T-cell (primary cell): ENCODE results near the gene PPP3CA. TPM values are rescaled to one million over a fixed set of nuclear protein-coding genes. Genes with fewer than 3 reads are reported as not detected.

Experiments
- ATAC-seq, 4 experiments: fragments of 200-7000 bp in 3 of 4; fragments of 150-1000 bp in 1 of 4; cut with Tn5 transposase; replicated peaks in 1 of 4; 1 replicate in 3 of 4; 2 replicates in 1 of 4; pipeline ENCODE4 v1.10.0; 2021; ENCODE audit warnings: moderate library complexity in 3 of 4, mild to moderate bottlenecking in 2 of 4, moderate number of reproducible peaks in 1 of 4
- CTCF ChIA-PET, 2 donors: fragments of 300-600 bp; sonication (Branson Sonifier 250); formaldehyde crosslinking; loops; one replicate each; lab custom pipeline; 2022; ENCODE audit warnings: antibody characterized with exemption in 2 of 2; lab: Charles Lee
- POLR2A ChIA-PET, 2 donors: fragments of 300-600 bp; sonication (Branson Sonifier 250); formaldehyde crosslinking; loops; one replicate each; lab custom pipeline; 2022; ENCODE audit warnings: antibody characterized with exemption in 2 of 2; lab: Charles Lee
- DNase-seq, 35 experiments: peaks; one replicate each; pipeline versions ENCODE4 v3.0.0 to v3.0.0-alpha.2; 2013 to 2023
- H3K27ac ChIP-seq: one replicate; pipeline ENCODE4 v1.5.1; 2013; ENCODE audit warnings: low read length
- H3K27me3 ChIP-seq, 2 experiments: replicated peaks in 1 of 2; 1 replicate in 1 of 2; 2 replicates in 1 of 2; pipeline versions ENCODE4 v1.6.1 to v1.7.0; 2013; ENCODE audit warnings: low read length in 1 of 2, mixed read lengths in 1 of 2; ENCODE audit not compliant: control insufficient read depth in 2 of 2, insufficient read depth in 2 of 2; ENCODE audit errors: extremely low read depth in 1 of 2
- H3K36me3 ChIP-seq, 2 donors: 1 replicate in 1 of 2; 2 replicates in 1 of 2; pipeline versions ENCODE4 v1.6.1 to v1.7.0; 2013; ENCODE audit warnings: low read length in 1 of 2; ENCODE audit not compliant: control insufficient read depth in 2 of 2, insufficient read depth in 1 of 2; ENCODE audit errors: extremely low read depth in 1 of 2
- H3K4me1 ChIP-seq, 2 experiments: 1 replicate in 1 of 2; 2 replicates in 1 of 2; pipeline versions ENCODE4 v1.6.1 to v1.7.0; 2013; ENCODE audit warnings: low read length in 2 of 2, mixed read lengths in 1 of 2; ENCODE audit not compliant: insufficient read depth in 2 of 2, control insufficient read depth in 1 of 2; ENCODE audit errors: extremely low read depth in 1 of 2
- H3K4me3 ChIP-seq, 2 donors: 1 replicate in 1 of 2; 2 replicates in 1 of 2; pipeline versions ENCODE4 v1.5.1 to v1.7.0; 2013; ENCODE audit warnings: mild to moderate bottlenecking in 2 of 2, low read length in 1 of 2, moderate library complexity in 1 of 2; ENCODE audit not compliant: control insufficient read depth in 1 of 2; ENCODE audit errors: extremely low read depth in 1 of 2
- H3K9me3 ChIP-seq: 2 replicates; pipeline ENCODE4 v1.7.0; 2013
- H3K27ac Mint-ChIP-seq, 2 donors: one replicate each; pipeline ENCODE4 v1.8.0; 2020 to 2021; ENCODE audit warnings: mild to moderate bottlenecking in 2 of 2, mixed read lengths in 2 of 2
- H3K27me3 Mint-ChIP-seq, 2 donors: one replicate each; pipeline ENCODE4 v1.8.0; 2021 to 2022; ENCODE audit warnings: mixed read lengths in 2 of 2
- H3K36me3 Mint-ChIP-seq: one replicate; pipeline ENCODE4 v1.8.0; 2021; ENCODE audit warnings: mixed read lengths
- H3K4me1 Mint-ChIP-seq, 3 donors: one replicate each; pipeline ENCODE4 v1.8.0; 2020 to 2022; ENCODE audit warnings: mixed read lengths in 3 of 3, mild to moderate bottlenecking in 1 of 3
- H3K4me3 Mint-ChIP-seq, 3 donors: one replicate each; pipeline ENCODE4 v1.8.0; 2020 to 2022; ENCODE audit warnings: mild to moderate bottlenecking in 3 of 3, mixed read lengths in 3 of 3, moderate library complexity in 3 of 3
- H3K9me3 Mint-ChIP-seq, 3 donors: one replicate each; pipeline ENCODE4 v1.8.0; 2020 to 2022; ENCODE audit warnings: mixed read lengths in 3 of 3
- WGBS: methylation state at CpG from one replicate; pipeline ENCODE4 v1.1.5; 2013; ENCODE audit warnings: missing lambda C conversion rate; ENCODE audit not compliant: insufficient coverage; 5-methylcytosine and 5-hydroxymethylcytosine counted together
- total RNA-seq, 35 experiments: library from RNA in 6 of 35; stranded (reverse) in 6 of 35; fragments of 120-200 nt in 1 of 35; gene quantifications; one replicate each; pipeline versions ENCODE4 v1.2.1 to v1.2.4 and lab custom pipeline; 2013 to 2026

The PPP3CA gene
- total RNA-seq, 5 donors from 2014 or later (not counting 1 experiment from before 2014, with no cell fraction given): 28.2 to 35.7 (median 33.5) TPM

- Mint-ChIP-seq H3K9me3 (no peaks in the 10 kb centered on the region), H3K27ac (no peak overlapping the region), H3K4me1 (peaks cover 26 to 31% (median 27%) of the 10 kb centered on the region in 3 donors), H3K27me3 (no peaks in the 10 kb centered on the region), H3K36me3 (peaks cover 44% of the 10 kb centered on the region), H3K4me3 (no peak overlapping the region)
- ChIA-PET POLR2A (interaction anchor here in 1 of 2 donors (0.6 kb wide), 1 partner anchor 15 kb away, joined by 4 read pairs; no protein-coding TSS in a partner anchor), CTCF (interaction anchor here in 1 of 2 donors (0.6 kb wide), 1 partner anchor 17 kb away, joined by 4 read pairs; no protein-coding TSS in a partner anchor)
- ATAC-seq: no peak
- peaks cover 0 to 13% of the 10 kb centered on the region in 2 experiments for H3K4me1 ChIP-seq
- WGBS: 100% methylated on average over 1 of the region's 2 CpGs
- peaks cover 0 to 4% of the 10 kb centered on the region in 2 donors for H3K36me3 ChIP-seq
- no peak for DNase-seq
- H3K27ac ChIP-seq: no peak overlapping the region
- no peak overlapping the region for H3K4me3 ChIP-seq
- H3K9me3 ChIP-seq: no peaks in the 10 kb centered on the region
- no peaks in the 10 kb centered on the region for H3K27me3 ChIP-seq
Observed at GRCh38 chr4:101035487-101035886, 311.8 kb downstream of the PPP3CA start.

DNA sequence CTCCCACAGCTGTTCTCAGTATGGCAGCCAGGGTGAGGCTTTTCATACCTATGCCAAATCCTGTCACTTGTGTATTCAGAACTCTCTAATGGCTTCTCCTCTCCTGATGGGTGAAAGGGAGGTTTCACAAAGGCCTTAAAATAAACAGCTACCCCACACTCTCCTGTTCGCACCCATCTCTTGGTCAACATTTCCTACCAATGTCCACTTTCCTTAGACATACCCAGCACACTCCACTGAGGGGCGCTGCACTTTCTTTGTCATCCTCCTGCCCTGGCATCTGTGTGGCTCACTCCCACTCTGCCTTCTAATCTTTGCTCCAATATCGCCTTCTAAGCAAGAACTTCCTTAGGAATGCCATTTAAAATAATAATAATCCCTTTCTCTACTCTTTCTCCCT lies 313.3 kb downstream of the PPP3CA start:
- ATAC-seq: no peak
- Histone ChIP-seq H3K36me3 (peaks cover 0 to 4% of the 10 kb centered on the region in 2 donors), H3K4me3 (no peak overlapping the region), H3K9me3 (no peaks in the 10 kb centered on the region), H3K27me3 (no peaks in the 10 kb centered on the region), H3K27ac (no peak overlapping the region), H3K4me1 (peaks cover 0 to 9% of the 10 kb centered on the region in 2 experiments)
- Mint-ChIP-seq H3K27me3 (no peaks in the 10 kb centered on the region), H3K4me1 (peaks cover 22 to 26% (median 22%) of the 10 kb centered on the region in 3 donors), H3K36me3 (peaks cover 42% of the 10 kb centered on the region), H3K9me3 (no peaks in the 10 kb centered on the region), H3K4me3 (no peak overlapping the region), H3K27ac (peak overlapping the region in 1 of 2 donors; percentile 33)
- CTCF ChIA-PET: interaction anchor here in 1 of 2 donors (0.5 to 1.1 kb wide), 2 partner anchors 9 to 14 kb away, joined by 3 to 5 read pairs; no protein-coding TSS in a partner anchor
- 95% methylated on average over 3 of the region's 3 CpGs for WGBS
- DNase-seq: no peak
- POLR2A ChIA-PET: interaction anchor here (0.6 to 0.9 kb wide), 2 partner anchors 1267 to 1702 kb away, joined by 4 read pairs; no protein-coding TSS in a partner anchor

- Histone ChIP-seq H3K36me3 (peaks cover 0 to 4% of the 10 kb centered on the region in 2 donors), H3K9me3 (no peaks in the 10 kb centered on the region), H3K4me1 (no peaks in the 10 kb centered on the region), H3K4me3 (no peak overlapping the region), H3K27me3 (no peaks in the 10 kb centered on the region), H3K27ac (no peak overlapping the region)
- Mint-ChIP-seq H3K4me1 (peaks cover 8 to 16% (median 13%) of the 10 kb centered on the region in 3 donors), H3K9me3 (no peaks in the 10 kb centered on the region), H3K4me3 (no peak overlapping the region), H3K36me3 (peaks cover 33% of the 10 kb centered on the region), H3K27ac (no peak overlapping the region), H3K27me3 (no peaks in the 10 kb centered on the region)
- DNase-seq: no peak
- ChIA-PET POLR2A (no interaction called here), CTCF (no interaction called here)
- ATAC-seq: no peak
- WGBS: no CpG with 5 or more reads among the region's 3 CpGs
Observed at GRCh38 chr4:101032541-101032940, 314.8 kb downstream of the PPP3CA start.

DNA sequence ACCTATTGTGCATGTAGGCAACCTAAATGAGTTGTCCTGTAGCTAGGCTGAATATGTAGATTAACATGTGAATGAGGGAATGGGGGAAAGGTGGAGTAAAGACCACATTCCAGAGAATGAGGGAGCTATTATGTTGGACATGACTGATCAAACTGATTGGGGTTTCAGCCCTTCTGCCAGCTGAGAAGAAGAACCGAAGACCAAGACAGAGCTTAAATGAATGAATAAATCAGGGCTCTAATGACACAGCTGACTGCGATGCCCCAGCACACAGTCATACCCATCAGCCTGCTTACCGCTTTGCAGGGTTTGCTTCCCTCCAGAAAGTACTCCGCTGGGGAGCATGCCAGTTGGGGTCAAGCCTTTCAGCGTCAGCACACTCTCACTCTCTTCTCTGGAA lies 315.4 kb downstream of the PPP3CA start:
- H3K4me1 Mint-ChIP-seq: peaks cover 5 to 12% (median 9%) of the 10 kb centered on the region in 3 donors
- no peak for DNase-seq
- Histone ChIP-seq H3K36me3 (peaks cover under 1 to 4% of the 10 kb centered on the region in 2 donors), H3K27ac (no peak overlapping the region), H3K4me3 (no peak overlapping the region), H3K4me1 (no peaks in the 10 kb centered on the region), H3K27me3 (no peaks in the 10 kb centered on the region), H3K9me3 (no peaks in the 10 kb centered on the region)
- H3K27ac Mint-ChIP-seq: no peak overlapping the region
- no peaks in the 10 kb centered on the region for H3K27me3 Mint-ChIP-seq
- H3K36me3 Mint-ChIP-seq: peaks cover 34% of the 10 kb centered on the region
- no peak for ATAC-seq
- H3K9me3 Mint-ChIP-seq: no peaks in the 10 kb centered on the region
- POLR2A ChIA-PET: no interaction called here
- WGBS: 81% methylated on average over 4 of the region's 5 CpGs
- no peak overlapping the region for H3K4me3 Mint-ChIP-seq
- CTCF ChIA-PET: no interaction called here

- ATAC-seq: no peak
- H3K27ac Mint-ChIP-seq: peak overlapping the region in 1 of 2 donors; percentile 52
- ChIA-PET POLR2A (no interaction called here), CTCF (interaction anchor here (0.6 to 0.9 kb wide), 6 partner anchors 9 to 1995 kb away, joined by 3 to 9 read pairs (median 7); no protein-coding TSS in a partner anchor)
- H3K27me3 Mint-ChIP-seq: no peaks in the 10 kb centered on the region
- no peaks in the 10 kb centered on the region for H3K9me3 Mint-ChIP-seq
- Histone ChIP-seq H3K4me3 (no peak overlapping the region), H3K4me1 (no peaks in the 10 kb centered on the region), H3K27me3 (no peaks in the 10 kb centered on the region), H3K27ac (no peak overlapping the region), H3K36me3 (peaks cover 3 to 4% of the 10 kb centered on the region in 2 donors), H3K9me3 (no peaks in the 10 kb centered on the region)
- peaks cover 0 to 15% (median 13%) of the 10 kb centered on the region in 3 donors for H3K4me1 Mint-ChIP-seq
- DNase-seq: no peak
- peaks cover 39% of the 10 kb centered on the region for H3K36me3 Mint-ChIP-seq
- H3K4me3 Mint-ChIP-seq: no peak overlapping the region
Observed at GRCh38 chr4:101028886-101029285, 318.4 kb downstream of the PPP3CA start.

GRCh38 chr4:101027721-101028120 lies 319.6 kb downstream of the PPP3CA start:
- H3K4me1 Mint-ChIP-seq: peaks cover 0 to 19% (median 14%) of the 10 kb centered on the region in 3 donors
- Histone ChIP-seq H3K4me1 (no peaks in the 10 kb centered on the region), H3K4me3 (no peak overlapping the region), H3K9me3 (no peaks in the 10 kb centered on the region), H3K27me3 (no peaks in the 10 kb centered on the region), H3K27ac (no peak overlapping the region), H3K36me3 (peaks cover 3 to 5% of the 10 kb centered on the region in 2 donors)
- H3K36me3 Mint-ChIP-seq: peaks cover 38% of the 10 kb centered on the region
- ATAC-seq: no peak
- no peaks in the 10 kb centered on the region for H3K27me3 Mint-ChIP-seq
- no peaks in the 10 kb centered on the region for H3K9me3 Mint-ChIP-seq
- H3K27ac Mint-ChIP-seq: peak overlapping the region in 1 of 2 donors; percentile 17
- DNase-seq: no peak
- POLR2A ChIA-PET: no interaction called here
- H3K4me3 Mint-ChIP-seq: no peak overlapping the region
- CTCF ChIA-PET: no interaction called here
